Endothelial cell of umbilical vein (primary cell): ENCODE data around the gene TSFM. TPM values are rescaled to one million over a fixed set of nuclear protein-coding genes. Genes with fewer than 3 reads are reported as not detected.

Experiments
- BruUV-seq: library from RNA; stranded (reverse); fragments of 400-500 nt; replicated peaks from 2 replicates; lab custom pipeline; 2021; lab: Mats Ljungman, UMichigan
- CTCF ChIA-PET: fragments of 300-600, 350-600 bp; sonication (Branson Sonifier 250); formaldehyde crosslinking; loops from one replicate; lab custom pipeline; 2021; ENCODE audit warnings: antibody characterized with exemption, inconsistent platforms; lab: Charles Lee
- POLR2A ChIA-PET: fragments of 300-600, 350-600 bp; sonication (Branson Sonifier 250); formaldehyde crosslinking; loops from one replicate; lab custom pipeline; 2021; ENCODE audit warnings: antibody characterized with exemption, inconsistent platforms; lab: Charles Lee
- DNase-seq: peaks from one replicate; pipeline ENCODE4 v3.0.0-alpha.2; 2011; ENCODE audit warnings: low read depth, low spot score
- FAIRE-seq: peaks from 2 replicates; lab custom pipeline; 2011; peaks lifted over from hg19 to GRCh38; lab: Jason Lieb, UNC
- H2AFZ ChIP-seq: 2 replicates; pipeline ENCODE4 v1.6.0; 2012; ENCODE audit warnings: low read depth, low read length, control low read depth, inconsistent platforms
- H3K27ac ChIP-seq: 2 replicates; pipeline ENCODE4 v1.5.1; 2011; ENCODE audit warnings: low read depth, mild to moderate bottlenecking, control low read depth, low read length, moderate library complexity; ENCODE audit not compliant: insufficient read depth
- H3K27me3 ChIP-seq, 2 experiments: 2 replicates each; pipeline versions ENCODE4 v1.6.0 to v1.6.1; 2011; ENCODE audit warnings: low read length in 2 of 2, mixed read lengths in 1 of 2; ENCODE audit not compliant: control insufficient read depth in 2 of 2, insufficient read depth in 2 of 2
- H3K36me3 ChIP-seq, 2 experiments: 2 replicates in 1 of 2; 3 replicates in 1 of 2; pipeline ENCODE4 v1.5.1; 2011; ENCODE audit warnings: low read length in 2 of 2, mild to moderate bottlenecking in 1 of 2, moderate library complexity in 1 of 2; ENCODE audit not compliant: control insufficient read depth in 2 of 2, insufficient read depth in 2 of 2; ENCODE audit errors: extremely low read depth in 1 of 2
- H3K4me1 ChIP-seq: 3 replicates; pipeline ENCODE4 v1.5.1; 2011; ENCODE audit warnings: mild to moderate bottlenecking, low read length; ENCODE audit not compliant: control insufficient read depth, insufficient read depth; ENCODE audit errors: extremely low read depth
- H3K4me2 ChIP-seq: 2 replicates; pipeline ENCODE4 v1.6.1; 2011; ENCODE audit warnings: low read length, control low read depth, mixed read lengths; ENCODE audit not compliant: insufficient read depth
- H3K4me3 ChIP-seq, 3 experiments: fragments of 200-600 bp in 1 of 3; sonication (generic), shearing (Covaris generic) in 1 of 3; replicated peaks in 1 of 3; 2 replicates each; pipeline ENCODE4 v1.5.1; 2011 to 2016; ENCODE audit warnings: control low read depth in 3 of 3, low read length in 3 of 3, mild to moderate bottlenecking in 2 of 3, inconsistent platforms in 1 of 3, low read depth in 1 of 3, moderate library complexity in 1 of 3; ENCODE audit not compliant: insufficient read depth in 1 of 3
- H3K79me2 ChIP-seq: 2 replicates; pipeline ENCODE4 v1.6.0; 2012; ENCODE audit warnings: low read length, inconsistent platforms; ENCODE audit not compliant: control insufficient read depth, insufficient read depth
- H3K9ac ChIP-seq: replicated peaks from 2 replicates; pipeline ENCODE3; 2011; ENCODE audit warnings: low read length, control low read depth; ENCODE audit not compliant: insufficient read depth; ENCODE audit errors: extremely low read depth
- H3K9me1 ChIP-seq: replicated peaks from 3 replicates; pipeline ENCODE4 v1.6.0; 2011; ENCODE audit warnings: mild to moderate bottlenecking, low read length; ENCODE audit not compliant: control insufficient read depth, insufficient read depth; ENCODE audit errors: extremely low read depth
- H3K9me3 ChIP-seq: replicated peaks from 2 replicates; pipeline ENCODE4 v1.5.1; 2012; ENCODE audit warnings: low read length, inconsistent platforms; ENCODE audit not compliant: control insufficient read depth, insufficient read depth
- H4K20me1 ChIP-seq: replicated peaks from 2 replicates; pipeline ENCODE3; 2011; ENCODE audit warnings: mild to moderate bottlenecking, low read length; ENCODE audit not compliant: control insufficient read depth, insufficient read depth; ENCODE audit errors: extremely low read depth
- CTCF ChIP-seq, 2 donors: IDR thresholded peaks; 1 replicate in 1 of 2; 2 replicates in 1 of 2; pipeline ENCODE4 v1.5.1; 2011; ENCODE audit warnings: low read length in 2 of 2, mild to moderate bottlenecking in 2 of 2, moderate library complexity in 2 of 2, control low read depth in 1 of 2, inconsistent platforms in 1 of 2, low read depth in 1 of 2; ENCODE audit not compliant: insufficient read depth in 1 of 2; ENCODE audit errors: extremely low read depth in 1 of 2
- EZH2 ChIP-seq: IDR thresholded peaks from 2 replicates; pipeline ENCODE4 v1.6.1; 2012; ENCODE audit warnings: borderline replicate concordance, low read depth, mild to moderate bottlenecking, moderate library complexity, low read length, inconsistent platforms; ENCODE audit not compliant: severe bottlenecking
- FOS ChIP-seq: IDR thresholded peaks from 2 replicates; pipeline ENCODE4 v1.6.1; 2011; ENCODE audit warnings: mild to moderate bottlenecking, low read length, moderate library complexity, borderline replicate concordance; ENCODE audit not compliant: insufficient read depth
- GATA2 ChIP-seq: IDR thresholded peaks from 2 replicates; pipeline ENCODE4 v1.7.0; 2011; ENCODE audit warnings: low read depth, mild to moderate bottlenecking, moderate library complexity, mixed read lengths, low read length; ENCODE audit not compliant: insufficient read length, insufficient read depth
- JUN ChIP-seq: IDR thresholded peaks from 2 replicates; pipeline ENCODE4 v1.6.1; 2011; ENCODE audit warnings: borderline replicate concordance, low read depth; ENCODE audit not compliant: insufficient read length, insufficient read depth
- MAX ChIP-seq: IDR thresholded peaks from 2 replicates; pipeline ENCODE4 v1.6.1; 2011; ENCODE audit not compliant: insufficient read depth, insufficient read length
- MYC ChIP-seq: IDR thresholded peaks from one replicate; pipeline ENCODE4 v1.6.1; 2011; ENCODE audit warnings: mild to moderate bottlenecking, low read depth, low read length
- POLR2A ChIP-seq: IDR thresholded peaks from 2 replicates; pipeline ENCODE4 v1.6.1; 2012; ENCODE audit warnings: low read depth, mild to moderate bottlenecking, control low read depth, low read length
- POLR2AphosphoS5 ChIP-seq: IDR thresholded peaks from 2 replicates; pipeline ENCODE4 v1.6.1; 2012; ENCODE audit warnings: low read depth, mild to moderate bottlenecking, control low read depth, low read length, moderate library complexity; ENCODE audit not compliant: insufficient read depth
- dilution Hi-C: fragments of 300-500 bp; cut with MboI; formaldehyde crosslinking; loops from one replicate; pipeline ENCODE4 v1.15.0; 2019; ENCODE audit warnings: low sequenced_read_pairs; ENCODE audit not compliant: extremely low pct_ligation_motif_present
- intact Hi-C: fragments of 100-400 bp; cut with micrococcal nuclease; formaldehyde crosslinking; loops from one replicate; pipeline ENCODE4 v1.10.0; 2022
- polyA plus RNA-seq, 4 experiments: library from polyadenylated mRNA; depleted of rRNA in 3 of 4; stranded (reverse) in 3 of 4; unstranded in 1 of 4; fragments of >200 nt; gene quantifications; 2 replicates each; pipeline versions ENCODE4 v1.2.1 to v1.2.3, GENCODE V29; 2011 to 2012; ENCODE audit warnings: missing spikeins in 1 of 4
- total RNA-seq: library from RNA; stranded (reverse); gene quantifications from 2 replicates; pipeline ENCODE4 v1.2.3, GENCODE V29; 2021

Gene TSFM
- total and polyA plus RNA-seq, 2 donors (not counting 3 experiments of a cell fraction or from before 2014, with no cell fraction given) = 16.5 to 41.8 TPM

- peaks cover 10 to 11% of the 10 kb centered on the region in 2 experiments for H3K36me3 ChIP-seq
- DNase-seq (no peak), FAIRE-seq (no peak)
- no peak overlapping the region for H3K4me2 ChIP-seq
- no TSS peak for BruUV-seq
- peaks cover 14% of the 10 kb centered on the region for H3K79me2 ChIP-seq
- dilution Hi-C loops (no loop called here), intact Hi-C loops (loop anchor here (1.0 to 2.0 kb wide), 2 partner anchors 13 to 47 kb away; no protein-coding TSS in a partner anchor)
- H4K20me1 ChIP-seq = no peaks in the 10 kb centered on the region
- no peak for TF ChIP-seq POLR2A
- TF ChIP-seq GATA2 = no peak
- TF ChIP-seq JUN = no peak
- no peak for TF ChIP-seq POLR2AphosphoS5
- TF ChIP-seq FOS = no peak
- TF ChIP-seq EZH2 = no peak
- TF ChIP-seq MAX = no peak
- TF ChIP-seq CTCF (IDR thresholded peaks at IDR 0.05; ENCODE audit: extremely low read depth in 1 of 2, insufficient read depth in 1 of 2, low read depth in 1 of 2, low read length in 2 of 2) = no peak
- TF ChIP-seq MYC = no peak
- CTCF ChIA-PET = interaction anchor here (0.7 to 2.0 kb wide), 6 partner anchors 12 to 201 kb away, joined by 3 to 10 read pairs (median 4); partner anchors contain the start of genes EEF1AKMT3 and METTL1
- H3K4me1 ChIP-seq = peaks cover 7% of the 10 kb centered on the region
- no peak overlapping the region for H3K27ac ChIP-seq
- H3K27me3 ChIP-seq = no peaks in the 10 kb centered on the region
- no peaks in the 10 kb centered on the region for H3K9me1 ChIP-seq
- H3K4me3 ChIP-seq = no peak overlapping the region
- no peak overlapping the region for H3K9ac ChIP-seq
- POLR2A ChIA-PET = no interaction called here
- no peak overlapping the region for H2AFZ ChIP-seq
- no peaks in the 10 kb centered on the region for H3K9me3 ChIP-seq
Measured at GRCh38 chr12:57783861-57784260, 1.3 kb downstream of the TSFM start.
